ENCODE results near the gene RP2.

Gene RP2

DNA sequence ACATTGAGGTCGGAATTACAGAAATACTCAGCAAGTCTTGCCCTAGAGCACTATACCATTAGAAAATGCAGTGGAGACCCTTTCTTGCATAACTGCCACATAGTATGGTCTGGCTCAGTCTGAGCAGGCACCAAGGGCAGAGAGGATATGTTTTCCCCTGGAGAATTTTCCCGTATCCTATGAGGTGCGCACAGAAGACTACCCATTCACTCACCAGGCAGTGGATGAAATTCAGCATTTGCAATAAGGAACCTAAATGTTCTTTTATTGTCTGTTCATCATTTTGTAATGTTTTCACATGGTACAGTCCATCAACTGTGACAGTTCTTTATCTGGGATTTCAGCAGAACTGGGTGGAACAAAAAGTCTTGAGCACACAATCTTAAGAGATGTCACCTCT is 90.9 kb downstream of the RP2 start:
- DNase-seq, result no peak

- no peak for DNase-seq
These were observed 92.8 kb downstream of the RP2 start for GRCh38 chrX:46929439-46930261.

All from NK-92 treated with Interleukin-12 subunit alpha and Interleukin-12 subunit beta, amount 100 ng/mL, for 24 hours (cell line).